Mesothelial cell of epicardium (in vitro differentiated cells): ENCODE results near the gene IPCEF1. TPM values are rescaled to one million over a fixed set of nuclear protein-coding genes. Genes with fewer than 3 reads are reported as not detected.

Source experiments
- DNase-seq, 2 experiments: peaks; one replicate each; pipeline ENCODE4 v3.0.0; 2021; ENCODE audit warnings: low spot score in 2 of 2; ENCODE audit not compliant: unreplicated experiment in 2 of 2
- H3K27ac Mint-ChIP-seq: 2 replicates; pipeline ENCODE4 v1.8.0; 2021; ENCODE audit warnings: mixed read lengths
- H3K27me3 Mint-ChIP-seq: 2 replicates; pipeline ENCODE4 v1.8.0; 2021; ENCODE audit warnings: low read depth, mixed read lengths
- H3K36me3 Mint-ChIP-seq: 2 replicates; pipeline ENCODE4 v1.8.0; 2021; ENCODE audit warnings: mixed read lengths
- H3K4me1 Mint-ChIP-seq: 2 replicates; pipeline ENCODE4 v1.8.0; 2021; ENCODE audit warnings: mixed read lengths
- H3K4me3 Mint-ChIP-seq: 2 replicates; pipeline ENCODE4 v1.8.0; 2021; ENCODE audit warnings: mild to moderate bottlenecking, moderate library complexity, mixed read lengths
- H3K9me3 Mint-ChIP-seq: 2 replicates; pipeline ENCODE4 v1.8.0; 2021; ENCODE audit warnings: mixed read lengths
- CTCF ChIP-seq: fragments of 200-600 bp; sonication (generic); IDR thresholded peaks from one replicate; pipeline ENCODE4 v1.5.0; 2021; ENCODE audit warnings: antibody characterized with exemption; ENCODE audit not compliant: unreplicated experiment
- total RNA-seq: library from RNA; stranded (reverse); gene quantifications from 3 replicates; pipeline ENCODE4 v1.2.1, GENCODE V29; 2021

The IPCEF1 gene
- total RNA-seq, 1 donor from 2014 or later = 0.76 TPM

GRCh38 chr6:154140743-154141142, 215.9 kb downstream of the IPCEF1 start:
- no peak for DNase-seq
- Mint-ChIP-seq H3K4me1 (no peaks in the 10 kb centered on the region), H3K4me3 (no peak overlapping the region), H3K27me3 (peaks cover 10% of the 10 kb centered on the region), H3K27ac (no peak overlapping the region), H3K36me3 (no peaks in the 10 kb centered on the region), H3K9me3 (peaks cover 4% of the 10 kb centered on the region)
- TF ChIP-seq CTCF = no peak

- DNase-seq = no peak
- H3K4me3 Mint-ChIP-seq = no peak overlapping the region
- H3K27ac Mint-ChIP-seq = no peak overlapping the region
These were observed 216.7 kb downstream of the IPCEF1 start for GRCh38 chr6:154139892-154140291.

GRCh38 chr6:154138793-154139192, 217.8 kb downstream of the IPCEF1 start:
- peaks cover 8% of the 10 kb centered on the region for H3K27me3 Mint-ChIP-seq
- H3K4me3 Mint-ChIP-seq = no peak overlapping the region

More at GRCh38 chr6:154139892-154140291, 216.7 kb downstream of the IPCEF1 start:
- Mint-ChIP-seq H3K27me3 (peaks cover 6% of the 10 kb centered on the region), H3K9me3 (no peaks in the 10 kb centered on the region), H3K36me3 (no peaks in the 10 kb centered on the region), H3K4me1 (no peaks in the 10 kb centered on the region)
- no peak for TF ChIP-seq CTCF

GRCh38 chr6:154134471-154135147, 222.0 kb downstream of the IPCEF1 start:
- DNase-seq = no peak
- H3K9me3 Mint-ChIP-seq = no peaks in the 10 kb centered on the region
- no peaks in the 10 kb centered on the region for H3K36me3 Mint-ChIP-seq
- H3K4me3 Mint-ChIP-seq = no peak overlapping the region
- no peak overlapping the region for H3K27ac Mint-ChIP-seq
- peaks cover 5% of the 10 kb centered on the region for H3K27me3 Mint-ChIP-seq
- no peaks in the 10 kb centered on the region for H3K4me1 Mint-ChIP-seq
- no peak for TF ChIP-seq CTCF

More at GRCh38 chr6:154138793-154139192, 217.8 kb downstream of the IPCEF1 start:
- no peak for TF ChIP-seq CTCF
- H3K4me1 Mint-ChIP-seq = no peaks in the 10 kb centered on the region
- no peak for DNase-seq
- H3K9me3 Mint-ChIP-seq = no peaks in the 10 kb centered on the region
- no peak overlapping the region for H3K27ac Mint-ChIP-seq
- no peaks in the 10 kb centered on the region for H3K36me3 Mint-ChIP-seq

GRCh38 chr6:154127657-154128056, 228.9 kb downstream of the IPCEF1 start:
- Mint-ChIP-seq H3K27me3 (peaks cover 11% of the 10 kb centered on the region), H3K4me3 (no peak overlapping the region), H3K4me1 (no peaks in the 10 kb centered on the region), H3K27ac (no peak overlapping the region), H3K36me3 (no peaks in the 10 kb centered on the region), H3K9me3 (peaks cover 2% of the 10 kb centered on the region)
- TF ChIP-seq CTCF = no peak
- no peak for DNase-seq
